ENCODE results near the gene ADAMTS15. TPM values are rescaled to one million over a fixed set of nuclear protein-coding genes. Genes with fewer than 3 reads are reported as not detected.

The ADAMTS15 gene, protein sequence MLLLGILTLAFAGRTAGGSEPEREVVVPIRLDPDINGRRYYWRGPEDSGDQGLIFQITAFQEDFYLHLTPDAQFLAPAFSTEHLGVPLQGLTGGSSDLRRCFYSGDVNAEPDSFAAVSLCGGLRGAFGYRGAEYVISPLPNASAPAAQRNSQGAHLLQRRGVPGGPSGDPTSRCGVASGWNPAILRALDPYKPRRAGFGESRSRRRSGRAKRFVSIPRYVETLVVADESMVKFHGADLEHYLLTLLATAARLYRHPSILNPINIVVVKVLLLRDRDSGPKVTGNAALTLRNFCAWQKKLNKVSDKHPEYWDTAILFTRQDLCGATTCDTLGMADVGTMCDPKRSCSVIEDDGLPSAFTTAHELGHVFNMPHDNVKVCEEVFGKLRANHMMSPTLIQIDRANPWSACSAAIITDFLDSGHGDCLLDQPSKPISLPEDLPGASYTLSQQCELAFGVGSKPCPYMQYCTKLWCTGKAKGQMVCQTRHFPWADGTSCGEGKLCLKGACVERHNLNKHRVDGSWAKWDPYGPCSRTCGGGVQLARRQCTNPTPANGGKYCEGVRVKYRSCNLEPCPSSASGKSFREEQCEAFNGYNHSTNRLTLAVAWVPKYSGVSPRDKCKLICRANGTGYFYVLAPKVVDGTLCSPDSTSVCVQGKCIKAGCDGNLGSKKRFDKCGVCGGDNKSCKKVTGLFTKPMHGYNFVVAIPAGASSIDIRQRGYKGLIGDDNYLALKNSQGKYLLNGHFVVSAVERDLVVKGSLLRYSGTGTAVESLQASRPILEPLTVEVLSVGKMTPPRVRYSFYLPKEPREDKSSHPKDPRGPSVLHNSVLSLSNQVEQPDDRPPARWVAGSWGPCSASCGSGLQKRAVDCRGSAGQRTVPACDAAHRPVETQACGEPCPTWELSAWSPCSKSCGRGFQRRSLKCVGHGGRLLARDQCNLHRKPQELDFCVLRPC
- 51.1 and 79.0 TPM in 2 replicates for total RNA-seq

DNA sequence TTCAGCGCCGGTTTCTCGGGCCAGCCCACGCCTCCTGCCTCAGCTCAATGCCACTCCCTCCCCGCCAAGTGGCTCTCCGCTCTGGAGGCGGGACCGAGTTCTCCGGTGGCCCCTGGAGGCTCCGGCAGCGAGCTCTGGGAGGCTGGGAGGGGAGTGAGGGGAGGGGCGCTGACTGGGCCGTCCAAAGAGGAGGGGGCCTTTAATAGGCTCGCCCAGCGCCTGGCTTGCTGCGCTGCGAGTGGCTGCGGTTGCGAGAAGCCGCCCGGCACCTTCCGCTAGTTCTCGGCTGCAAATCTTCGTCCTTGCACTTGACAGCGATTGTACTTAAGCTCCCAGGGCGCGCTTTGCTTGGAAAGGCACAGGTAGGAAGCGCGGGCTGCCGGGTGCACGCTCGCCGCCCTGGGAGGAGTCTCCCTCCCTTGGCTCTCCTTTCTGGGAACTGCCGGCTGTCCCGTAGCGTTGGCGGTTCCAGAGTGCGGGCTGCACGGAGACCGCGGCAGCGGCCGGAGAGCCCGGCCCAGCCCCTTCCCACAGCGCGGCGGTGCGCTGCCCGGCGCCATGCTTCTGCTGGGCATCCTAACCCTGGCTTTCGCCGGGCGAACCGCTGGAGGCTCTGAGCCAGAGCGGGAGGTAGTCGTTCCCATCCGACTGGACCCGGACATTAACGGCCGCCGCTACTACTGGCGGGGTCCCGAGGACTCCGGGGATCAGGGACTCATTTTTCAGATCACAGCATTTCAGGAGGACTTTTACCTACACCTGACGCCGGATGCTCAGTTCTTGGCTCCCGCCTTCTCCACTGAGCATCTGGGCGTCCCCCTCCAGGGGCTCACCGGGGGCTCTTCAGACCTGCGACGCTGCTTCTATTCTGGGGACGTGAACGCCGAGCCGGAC, at the start of gene ADAMTS15:
ADAMTS15 (plus strand) TSS at position 230 of the 894 bp plus-strand sequence; CDS start at position 559, 329 bp downstream.

DNA sequence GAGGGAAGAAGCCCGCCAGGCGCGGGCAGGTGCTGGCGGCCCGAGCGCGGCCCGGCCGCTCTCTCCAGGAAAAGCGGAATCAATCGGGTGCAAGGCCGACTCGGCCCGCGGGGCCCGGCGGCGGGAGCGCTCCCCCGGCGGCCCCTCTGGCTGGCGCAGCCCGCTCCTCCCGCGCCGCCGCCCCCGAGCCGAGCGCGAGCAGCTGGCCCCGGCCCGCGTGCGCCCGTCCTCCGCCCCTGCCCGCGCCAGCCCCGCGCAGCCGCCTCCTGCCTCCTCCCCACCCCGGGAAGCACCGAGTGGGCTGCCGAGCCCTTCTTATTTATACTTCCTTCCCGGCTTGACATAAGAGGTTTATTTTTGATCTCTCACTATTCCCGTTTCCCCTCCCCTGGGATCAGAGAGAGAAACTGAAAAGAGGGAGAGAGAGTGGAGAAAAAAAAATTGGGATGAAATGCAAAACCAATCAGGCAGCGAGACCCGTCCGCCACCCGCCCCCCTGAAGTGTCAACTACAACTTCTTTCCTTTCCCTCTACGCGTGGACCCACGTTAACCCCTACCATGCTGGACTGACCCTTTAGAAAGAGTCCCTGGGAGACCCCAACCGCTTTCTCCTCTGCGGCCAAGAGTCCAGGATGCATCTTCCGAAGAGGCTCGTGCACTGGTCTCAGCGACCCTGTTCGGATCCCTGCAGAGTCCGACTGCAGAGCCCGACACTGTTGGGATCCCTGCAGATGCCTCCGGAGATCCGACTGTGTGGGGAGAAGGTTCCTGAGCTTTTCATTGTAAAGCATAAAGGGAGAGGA, 19.9 kb upstream of the ADAMTS15 start, which contains the start of gene ADAMTS8:
ADAMTS8 (minus strand) TSS at position 294 of the 804 bp plus-strand sequence. CDS start 323 bp downstream, outside the sequence.

Other genes with a start within 250 kb of the ADAMTS15 start
- 12.5 and 22.6 TPM in 2 replicates for gene ZBTB44, start 133.7 kb upstream of the ADAMTS15 start, total RNA-seq
- gene ADAMTS8, start 20.0 kb upstream of the ADAMTS15 start, total RNA-seq: 0.12 TPM in 1 of 2 replicates, not detected in the other